ENCODE data around the gene ERMAP. TPM values are rescaled to one million over a fixed set of nuclear protein-coding genes. Genes with fewer than 3 reads are reported as not detected.

ERMAP gene
- total and polyA plus RNA-seq, 9 of the 15 experiments (the other 6 are each of a cell fraction or from before 2014, with no cell fraction given): 8.0 to 31.4 (median 22.5) TPM

- TF ChIP-seq MEF2D (tag; conservative IDR thresholded peaks at IDR 0.05; ENCODE audit: low read depth) (no peak), ZNF212 (CRISPR knock-in tag; IDR thresholded peaks at IDR 0.05) (no peak), CSDE1 (IDR thresholded peaks at IDR 0.05) (no peak), GTF2B (IDR thresholded peaks at IDR 0.05; ENCODE audit: extremely low read depth, insufficient read length) (no peak), SMAD2 (IDR thresholded peaks at IDR 0.05; ENCODE audit: low read depth, low read length) (no peak), MCM7 (IDR thresholded peaks at IDR 0.05) (no peak), TGIF2 (CRISPR knock-in tag; IDR thresholded peaks at IDR 0.05) (no peak), POLR2B (IDR thresholded peaks at IDR 0.05; ENCODE audit: low read depth, partially characterized antibody) (no peak), SPI1 (IDR thresholded peaks at IDR 0.05; ENCODE audit: borderline replicate concordance, low read depth, low read length) (no peak), MAFG (tag; conservative IDR thresholded peaks at IDR 0.05) (no peak), CXXC5 (CRISPR knock-in tag; IDR thresholded peaks at IDR 0.05) (no peak), SMARCC2 (IDR thresholded peaks at IDR 0.05; ENCODE audit: low read depth) (no peak), FOXP1 (CRISPR knock-in tag; IDR thresholded peaks at IDR 0.05) (no peak), SUPT5H (IDR thresholded peaks at IDR 0.05) (no peak), MXI1 (IDR thresholded peaks at IDR 0.05; ENCODE audit: low read depth, low read length) (no peak), TFAP4 (CRISPR knock-in tag; IDR thresholded peaks at IDR 0.05; ENCODE audit: borderline replicate concordance) (no peak), ZBED1 (IDR thresholded peaks at IDR 0.05) (no peak), PATZ1 (CRISPR knock-in tag; IDR thresholded peaks at IDR 0.05; ENCODE audit: borderline replicate concordance) (no peak), HNRNPH1 (optimal IDR thresholded peaks at IDR 0.05; ENCODE audit: low read depth, low read length) (no peak)
- Histone ChIP-seq H4K20me1 (replicated peaks; ENCODE audit: control insufficient read depth, insufficient read depth, low read length) (no peaks in the 10 kb centered on the region), H3K4me1 (replicated peaks in 1 of 2; ENCODE audit: control insufficient read depth in 2 of 2, insufficient read depth in 2 of 2, low read length in 2 of 2) (peaks cover 0 to 19% of the 10 kb centered on the region in 2 experiments; a peak in 3 of 5 replicates), H2AFZ (ENCODE audit: low read depth, low read length) (no peak overlapping the region), H3K79me2 (ENCODE audit: control insufficient read depth, insufficient read depth, low read length) (no peaks in the 10 kb centered on the region), H3K36me3 (ENCODE audit: control insufficient read depth, insufficient read depth, low read length) (peaks cover 7% of the 10 kb centered on the region; the same call in 2 of the 3 replicates), H3K27me3 (ENCODE audit: control insufficient read depth in 2 of 2, insufficient read depth in 2 of 2, low read length in 2 of 2) (no peaks in the 10 kb centered on the region), H3K4me3 (no peak overlapping the region), H3K9me3 (replicated peaks; ENCODE audit: control insufficient read depth, insufficient read depth, low read depth, low read length) (no peaks in the 10 kb centered on the region), H3K9me1 (ENCODE audit: control insufficient read depth, insufficient read depth, low read length) (no peaks in the 10 kb centered on the region), H3K4me2 (ENCODE audit: insufficient read depth, low read length) (no peak overlapping the region), H3K27ac (ENCODE audit: extremely low read depth, low read depth, low read length) (no peak overlapping the region), H3K9ac (ENCODE audit: insufficient read depth in 1 of 2, low read depth in 2 of 2, low read length in 2 of 2) (peak overlapping the region in 1 of 2 experiments; percentile 65; a peak in 1 of 4 replicates)
- no peak for ATAC-seq
- POLR2A ChIA-PET: interaction anchor here (0.8 to 1.0 kb wide), 3 partner anchors 10 to 15 kb away, joined by 3 read pairs; no protein-coding TSS in a partner anchor
- CTCF ChIA-PET (ENCODE audit: low intra/inter-chr PET ratio): no interaction called here
- no peak for FAIRE-seq
- in situ Hi-C loops (cut with MboI) (no loop called here), intact Hi-C loops (cut with micrococcal nuclease) (no loop called here)
- no peak for DNase-seq (ENCODE audit: extremely low read depth in 1 of 4, low spot score in 3 of 4)
- no TSS peak for BruUV-seq (replicated peaks)
- 100% methylated on average over 1 of the region's 1 CpG for WGBS (ENCODE audit: insufficient coverage, low coverage, missing lambda C conversion rate)
Measured at GRCh38 chr1:42788021-42788420, 28.9 kb upstream of the ERMAP start.

Measured in K562 (cell line).